K562 (cell line): ENCODE data around the gene UBXN6. TPM values are rescaled to one million over a fixed set of nuclear protein-coding genes. Genes with fewer than 3 reads are reported as not detected.

Experiments used
- ATAC-seq: fragments of 200-7000 bp; cut with Tn5 transposase; 3 replicates; pipeline ENCODE4 v1.9.1; 2020; ENCODE audit warnings: moderate library complexity
- BruUV-seq: library from RNA; stranded (reverse); fragments of 400-500 nt; replicated peaks from 2 replicates; lab custom pipeline; 2021; lab: Mats Ljungman, UMichigan
- CTCF ChIA-PET: fragments of 300-600 bp; formaldehyde crosslinking; extraction: SDS; loops from one replicate; lab custom pipeline; 2021; ENCODE audit warnings: low intra/inter-chr PET ratio; lab: Yijun Ruan, JAX
- POLR2A ChIA-PET: fragments of 300-600, 350-650 bp; sonication (Branson Sonifier 250); formaldehyde crosslinking; extraction: SDS; loops from one replicate; lab custom pipeline; 2021; ENCODE audit warnings: antibody characterized with exemption, inconsistent platforms; lab: Yijun Ruan, JAX
- DNase-seq, 4 experiments: peaks; one replicate each; pipeline versions ENCODE4 v3.0.0 to v3.0.0-alpha.2; 2011 to 2018; ENCODE audit warnings: low spot score in 3 of 4, mixed read lengths in 3 of 4; ENCODE audit errors: extremely low read depth in 1 of 4
- FAIRE-seq: peaks from 2 replicates; lab custom pipeline; 2011; peaks lifted over from hg19 to GRCh38; lab: Jason Lieb, UNC
- H2AFZ ChIP-seq: 2 replicates; pipeline ENCODE4 v1.6.0; 2011; ENCODE audit warnings: low read depth, low read length, control low read depth, inconsistent platforms
- H3K27ac ChIP-seq: fragments of 200-600 bp; 3 replicates; pipeline ENCODE4 v1.8.0; 2011; ENCODE audit warnings: low read depth, mild to moderate bottlenecking, control low read depth, inconsistent platforms, low read length, moderate library complexity, mixed read lengths; ENCODE audit errors: extremely low read depth
- H3K27me3 ChIP-seq, 2 experiments: fragments of 300-600 bp in 1 of 2; 2 replicates in 1 of 2; 3 replicates in 1 of 2; pipeline versions ENCODE4 v1.6.0 to v1.8.0; 2011; ENCODE audit warnings: inconsistent platforms in 2 of 2, low read length in 2 of 2, mild to moderate bottlenecking in 1 of 2, mixed read lengths in 1 of 2, moderate library complexity in 1 of 2; ENCODE audit not compliant: control insufficient read depth in 2 of 2, insufficient read depth in 2 of 2
- H3K36me3 ChIP-seq: fragments of 300-600 bp; 3 replicates; pipeline ENCODE4 v1.8.0; 2011; ENCODE audit warnings: mild to moderate bottlenecking, low read length, inconsistent platforms; ENCODE audit not compliant: control insufficient read depth, insufficient read depth
- H3K4me1 ChIP-seq, 2 experiments: fragments of 200-600 bp in 1 of 2; replicated peaks in 1 of 2; 2 replicates in 1 of 2; 3 replicates in 1 of 2; pipeline versions ENCODE4 v1.5.1 to v1.8.0; 2011; ENCODE audit warnings: inconsistent platforms in 2 of 2, low read length in 2 of 2, mild to moderate bottlenecking in 1 of 2, mixed read lengths in 1 of 2, moderate library complexity in 1 of 2; ENCODE audit not compliant: control insufficient read depth in 2 of 2, insufficient read depth in 2 of 2
- H3K4me2 ChIP-seq: 2 replicates; pipeline ENCODE4 v1.6.1; 2011; ENCODE audit warnings: low read length, control low read depth, inconsistent platforms, mixed read lengths; ENCODE audit not compliant: insufficient read depth
- H3K4me3 ChIP-seq: fragments of 200-600 bp; sonication (generic), shearing (Covaris generic); 2 replicates; pipeline ENCODE4 v1.5.1; 2016; ENCODE audit warnings: control low read depth, inconsistent platforms
- H3K79me2 ChIP-seq: fragments of 200-600 bp; 3 replicates; pipeline ENCODE4 v1.8.0; 2011; ENCODE audit warnings: low read length, inconsistent platforms; ENCODE audit not compliant: control insufficient read depth, insufficient read depth
- H3K9ac ChIP-seq, 2 experiments: 2 replicates each; pipeline versions ENCODE4 v1.6.0 to v1.6.1; 2011; ENCODE audit warnings: low read depth in 2 of 2, low read length in 2 of 2, control low read depth in 1 of 2, inconsistent platforms in 1 of 2, mild to moderate bottlenecking in 1 of 2, mixed read lengths in 1 of 2; ENCODE audit not compliant: insufficient read depth in 1 of 2
- H3K9me1 ChIP-seq: one replicate; pipeline ENCODE4 v1.6.0; 2011; ENCODE audit warnings: inconsistent platforms, mild to moderate bottlenecking, low read length, moderate library complexity; ENCODE audit not compliant: control insufficient read depth, insufficient read depth
- H3K9me3 ChIP-seq: replicated peaks from 2 replicates; pipeline ENCODE4 v1.5.1; 2011; ENCODE audit warnings: low read depth, low read length, inconsistent platforms; ENCODE audit not compliant: control insufficient read depth, insufficient read depth
- H4K20me1 ChIP-seq: replicated peaks from 2 replicates; pipeline ENCODE4 v1.6.1; 2011; ENCODE audit warnings: low read length, inconsistent platforms, mixed read lengths; ENCODE audit not compliant: control insufficient read depth, insufficient read depth
- BCL6 ChIP-seq: fragments of 250-450 bp; sonication (Bioruptor Pico); IDR thresholded peaks from 2 replicates; pipeline ENCODE4 v1.4.0; 2020
- KLF10 ChIP-seq: fragments of 250-450 bp; sonication (Bioruptor Pico); IDR thresholded peaks from 2 replicates; pipeline ENCODE4 v1.6.1; 2021; ENCODE audit warnings: matching md5 sums
- NCOR1 ChIP-seq: fragments of 450-650 bp; IDR thresholded peaks from 2 replicates; pipeline ENCODE4 v1.6.1; 2016; ENCODE audit warnings: mild to moderate bottlenecking, moderate library complexity
- ZBTB1 ChIP-seq: sonication (generic); formaldehyde crosslinking; IDR thresholded peaks from 2 replicates; pipeline ENCODE4 v1.8.1; 2023; ENCODE audit warnings: missing genetic modification reagents, low read depth, mild to moderate bottlenecking, borderline replicate concordance
- WGBS: fragments of 100-300 bp; shearing (Covaris generic); methylation state at CpG from one replicate; pipeline ENCODE4 v1.1.6; 2016; ENCODE audit warnings: low coverage, mixed read lengths; ENCODE audit not compliant: insufficient coverage; ENCODE audit errors: missing lambda C conversion rate; 5-methylcytosine and 5-hydroxymethylcytosine counted together
- in situ Hi-C: fragments of 300-500 bp; cut with MboI; formaldehyde crosslinking; loops from 4 replicates; pipeline ENCODE4 v1.15.0; 2018; ENCODE audit warnings: inconsistent platforms, mixed read lengths
- intact Hi-C: fragments of 100-400 bp; cut with micrococcal nuclease; formaldehyde crosslinking; loops from 2 replicates; pipeline ENCODE4 v1.14.2; 2022
- polyA plus RNA-seq, 8 experiments: library from polyadenylated mRNA; depleted of rRNA in 4 of 8; stranded (reverse) in 5 of 8; unstranded in 3 of 8; fragments of >200 nt; fragmentation: Nextera tagmentation in 2 of 8; fragmentation: Illumina TruSeq in 1 of 8; extraction: Ambion mirVana in 2 of 8; extraction: Trizol in 1 of 8; gene quantifications; 2 replicates each; pipeline versions ENCODE4 v1.2.1 to v1.2.3, GENCODE V29; 2011 to 2014; ENCODE audit warnings: inconsistent platforms in 1 of 8, missing spikeins in 1 of 8
- total RNA-seq, 7 experiments: library from RNA; depleted of rRNA in 6 of 7; stranded (reverse); fragments of >200 nt in 6 of 7; fragmentation: Illumina TruSeq in 2 of 7; extraction: Trizol in 2 of 7; gene quantifications; 2 replicates each; pipeline versions ENCODE4 v1.2.1 to v1.2.3, GENCODE V29; 2011 to 2021; ENCODE audit warnings: low replicate concordance in 1 of 7
- TF ChIP-seq, protein P1 (sequence below): fragments of 200-800 bp; sonication (Bioruptor generic); IDR thresholded peaks from 2 replicates; pipeline ENCODE4 v1.6.1; 2017; ENCODE audit warnings: missing genetic modification characterization, missing compliant biosample characterization
- TF ChIP-seq, protein P2 (sequence below): fragments of 250-450 bp; sonication (Bioruptor Pico); IDR thresholded peaks from 2 replicates; pipeline ENCODE4 v1.5.0; 2020; ENCODE audit warnings: mild to moderate bottlenecking, borderline replicate concordance

UBXN6 gene
- total and polyA plus RNA-seq, 9 of the 15 experiments (the other 6 are each of a cell fraction or from before 2014, with no cell fraction given), result 0.48 to 90.2 (median 29.5) TPM

DNA sequence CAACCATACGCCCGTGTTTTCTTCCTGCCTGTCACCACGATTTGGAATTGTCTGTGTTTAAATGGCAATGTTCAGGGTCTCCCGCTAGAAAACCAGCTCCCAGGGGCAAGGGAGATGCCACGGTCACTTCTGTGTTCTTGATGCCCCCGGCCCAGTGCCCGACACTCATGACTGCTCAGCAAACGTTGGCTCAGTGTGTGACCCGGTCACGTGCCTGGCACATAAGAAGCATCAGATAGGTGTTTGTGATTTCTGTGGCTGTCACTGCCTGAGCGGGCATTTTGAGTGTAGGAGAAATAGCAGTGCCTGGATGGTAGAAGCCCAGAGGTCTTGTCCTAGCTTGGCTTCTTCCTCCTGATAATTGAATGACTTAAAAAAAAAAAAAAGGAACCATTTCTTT lies 30.0 kb upstream of the UBXN6 start:
- POLR2A ChIA-PET, result interaction anchor here (1.6 kb wide), 1 partner anchor 11 kb away, joined by 3 read pairs; no protein-coding TSS in a partner anchor
- H3K9me1 ChIP-seq, result no peaks in the 10 kb centered on the region
- DNase-seq, result no peak
- WGBS, result 84% methylated on average over 10 of the region's 11 CpGs
- TF ChIP-seq, protein P1, sequence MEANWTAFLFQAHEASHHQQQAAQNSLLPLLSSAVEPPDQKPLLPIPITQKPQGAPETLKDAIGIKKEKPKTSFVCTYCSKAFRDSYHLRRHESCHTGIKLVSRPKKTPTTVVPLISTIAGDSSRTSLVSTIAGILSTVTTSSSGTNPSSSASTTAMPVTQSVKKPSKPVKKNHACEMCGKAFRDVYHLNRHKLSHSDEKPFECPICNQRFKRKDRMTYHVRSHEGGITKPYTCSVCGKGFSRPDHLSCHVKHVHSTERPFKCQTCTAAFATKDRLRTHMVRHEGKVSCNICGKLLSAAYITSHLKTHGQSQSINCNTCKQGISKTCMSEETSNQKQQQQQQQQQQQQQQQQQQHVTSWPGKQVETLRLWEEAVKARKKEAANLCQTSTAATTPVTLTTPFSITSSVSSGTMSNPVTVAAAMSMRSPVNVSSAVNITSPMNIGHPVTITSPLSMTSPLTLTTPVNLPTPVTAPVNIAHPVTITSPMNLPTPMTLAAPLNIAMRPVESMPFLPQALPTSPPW (CRISPR knock-in tag), result no peak
- TF ChIP-seq KLF10 (CRISPR knock-in tag), result no peak
- TF ChIP-seq, all 486 proteins: peak for 0
- H3K9ac ChIP-seq, result no peak overlapping the region
- H3K9me3 ChIP-seq, result peaks cover 3% of the 10 kb centered on the region; the same call in 1 of the 2 replicates
- peaks cover 0 to 9% of the 10 kb centered on the region in 2 experiments; a peak in 2 of 5 replicates for H3K4me1 ChIP-seq
- no peak for ATAC-seq
- no peak overlapping the region for H3K27ac ChIP-seq
- no peak overlapping the region for H3K4me3 ChIP-seq
- no peak overlapping the region for H2AFZ ChIP-seq
- CTCF ChIA-PET, result no interaction called here
- H4K20me1 ChIP-seq, result no peaks in the 10 kb centered on the region
- FAIRE-seq, result no peak
- in situ Hi-C loops, result no loop called here
- no peaks in the 10 kb centered on the region for H3K79me2 ChIP-seq
- intact Hi-C loops, result no loop called here
- BruUV-seq, result no TSS peak
- no peaks in the 10 kb centered on the region for H3K27me3 ChIP-seq
- H3K36me3 ChIP-seq, result peaks cover 36% of the 10 kb centered on the region
- H3K4me2 ChIP-seq, result no peak overlapping the region

DNA sequence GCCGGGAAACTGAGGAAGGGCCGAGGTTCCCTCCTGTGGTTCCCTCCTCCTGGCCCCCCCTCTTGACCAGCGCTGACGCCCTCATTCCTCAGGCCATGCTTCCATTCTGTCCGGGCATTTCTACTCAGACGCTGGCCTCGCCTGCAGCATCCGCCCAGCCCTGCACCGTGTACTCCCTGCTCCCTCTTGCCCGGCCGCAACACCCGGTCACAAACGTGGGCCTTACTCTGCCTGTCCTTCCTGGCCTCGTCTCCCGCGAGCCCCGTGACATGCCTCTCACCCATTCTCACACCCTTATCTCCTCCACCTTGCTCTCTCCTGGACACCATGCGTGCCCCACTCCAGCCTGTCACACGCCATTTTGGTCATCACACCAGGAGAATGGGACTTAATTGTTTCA lies 25.8 kb upstream of the UBXN6 start:
- H3K4me3 ChIP-seq, result no peak overlapping the region
- H4K20me1 ChIP-seq, result no peaks in the 10 kb centered on the region
- no peak overlapping the region for H3K27ac ChIP-seq
- ChIA-PET POLR2A (no interaction called here), CTCF (no interaction called here)
- FAIRE-seq (no peak), DNase-seq (no peak), ATAC-seq (no peak)
- intact Hi-C loops, result no loop called here
- no TSS peak for BruUV-seq
- H3K4me2 ChIP-seq, result no peak overlapping the region
- no peaks in the 10 kb centered on the region for H3K79me2 ChIP-seq
- no peaks in the 10 kb centered on the region for H3K9me1 ChIP-seq
- H2AFZ ChIP-seq, result no peak overlapping the region
- H3K4me1 ChIP-seq, result peaks cover 0 to 9% of the 10 kb centered on the region in 2 experiments; a peak in 2 of 5 replicates
- H3K9me3 ChIP-seq, result no peaks in the 10 kb centered on the region
- H3K36me3 ChIP-seq, result peaks cover 23% of the 10 kb centered on the region; the same call in 1 of the 3 replicates
- 88% methylated on average over 12 of the region's 19 CpGs for WGBS
- in situ Hi-C loops, result no loop called here
- peak overlapping the region in 1 of 2 experiments; percentile 52; a peak in 2 of 4 replicates for H3K9ac ChIP-seq
- no peak for TF ChIP-seq BCL6 (CRISPR knock-in tag)
- no peak for TF ChIP-seq NCOR1
- TF ChIP-seq, protein P2, sequence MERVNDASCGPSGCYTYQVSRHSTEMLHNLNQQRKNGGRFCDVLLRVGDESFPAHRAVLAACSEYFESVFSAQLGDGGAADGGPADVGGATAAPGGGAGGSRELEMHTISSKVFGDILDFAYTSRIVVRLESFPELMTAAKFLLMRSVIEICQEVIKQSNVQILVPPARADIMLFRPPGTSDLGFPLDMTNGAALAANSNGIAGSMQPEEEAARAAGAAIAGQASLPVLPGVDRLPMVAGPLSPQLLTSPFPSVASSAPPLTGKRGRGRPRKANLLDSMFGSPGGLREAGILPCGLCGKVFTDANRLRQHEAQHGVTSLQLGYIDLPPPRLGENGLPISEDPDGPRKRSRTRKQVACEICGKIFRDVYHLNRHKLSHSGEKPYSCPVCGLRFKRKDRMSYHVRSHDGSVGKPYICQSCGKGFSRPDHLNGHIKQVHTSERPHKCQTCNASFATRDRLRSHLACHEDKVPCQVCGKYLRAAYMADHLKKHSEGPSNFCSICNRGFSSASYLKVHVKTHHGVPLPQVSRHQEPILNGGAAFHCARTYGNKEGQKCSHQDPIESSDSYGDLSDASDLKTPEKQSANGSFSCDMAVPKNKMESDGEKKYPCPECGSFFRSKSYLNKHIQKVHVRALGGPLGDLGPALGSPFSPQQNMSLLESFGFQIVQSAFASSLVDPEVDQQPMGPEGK (CRISPR knock-in tag), result no peak
- no peak for TF ChIP-seq ZBTB1 (CRISPR knock-in tag)
- no peaks in the 10 kb centered on the region for H3K27me3 ChIP-seq
